Upper lobe of right lung (tissue), 1 donor: Measurements from ENCODE around the gene DENND10. TPM values are rescaled to one million over a fixed set of nuclear protein-coding genes. Genes with fewer than 3 reads are reported as not detected.
"Not testable (repeated sequence)": the region's sequence is repeated elsewhere in the genome, so short reads cannot be mapped to it uniquely, and the experiment has no call there.

ENCODE experiments used
- ATAC-seq: fragments of 200-7000 bp; cut with Tn5 transposase; one replicate; pipeline ENCODE4 v1.9.1; 2020; ENCODE audit warnings: mild to moderate bottlenecking, moderate library complexity
- DNase-seq: peaks from one replicate; pipeline ENCODE4 v3.0.0-alpha.2; 2020
- H3K27ac ChIP-seq: fragments of 200-600 bp; one replicate; pipeline ENCODE4 v1.8.0; 2022
- H3K27me3 ChIP-seq: fragments of 200-600 bp; one replicate; pipeline ENCODE4 v1.8.0; 2022; ENCODE audit warnings: mild to moderate bottlenecking
- H3K36me3 ChIP-seq: fragments of 200-600 bp; one replicate; pipeline ENCODE4 v1.8.0; 2022
- H3K4me1 ChIP-seq: fragments of 200-600 bp; one replicate; pipeline ENCODE4 v1.8.0; 2022
- H3K4me3 ChIP-seq: fragments of 200-600 bp; one replicate; pipeline ENCODE4 v1.8.0; 2022; ENCODE audit warnings: mild to moderate bottlenecking
- H3K9me3 ChIP-seq: fragments of 200-600 bp; one replicate; pipeline ENCODE4 v1.8.0; 2022
- intact Hi-C: fragments of 100-400 bp; cut with DNase I; formaldehyde crosslinking; loops from one replicate; pipeline ENCODE4 v1.11.0; 2022
- total RNA-seq: library from RNA; stranded (reverse); fragmentation: NEBNext Ultra II Directional; extraction: Animal tissue kit (Norgen Biotek cat#: 25700); gene quantifications from one replicate; pipeline ENCODE4 v1.2.1, GENCODE V29; 2021
- TF ChIP-seq, protein P1 (sequence below): fragments of 200-600 bp; IDR thresholded peaks from one replicate; pipeline ENCODE4 v1.8.0; 2022; ENCODE audit warnings: antibody characterized with exemption
- donor health status: DM: no; HTN: yes; CAD: no; lungs with severe emphysema.

Gene DENND10
- total RNA-seq, 1 donor from 2014 or later: 27.7 TPM

DNA sequence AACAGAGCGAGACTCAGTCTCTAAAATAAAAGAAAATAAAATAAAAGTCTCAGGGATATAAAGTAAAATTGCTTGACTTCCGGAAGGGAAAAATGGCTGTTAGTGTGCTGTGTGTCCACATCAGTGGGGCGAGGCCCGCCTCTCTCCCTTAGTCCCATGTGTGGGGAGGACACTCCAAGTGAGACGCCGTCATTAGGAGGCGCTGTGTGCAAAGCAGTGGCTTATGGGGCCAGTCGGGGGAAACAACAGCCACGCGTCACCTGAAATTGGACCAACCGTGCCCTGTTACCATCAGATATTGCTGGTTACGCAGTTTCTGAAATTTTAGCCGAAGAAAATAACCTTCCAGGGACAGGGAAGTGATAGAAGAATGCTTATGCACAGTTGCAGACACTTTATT, 45.8 kb downstream of the DENND10 start:
- Histone ChIP-seq H3K4me3 (no peak overlapping the region), H3K27ac (no peak overlapping the region), H3K9me3 (no peaks in the 10 kb centered on the region), H3K36me3 (peaks cover 45% of the 10 kb centered on the region), H3K4me1 (no peaks in the 10 kb centered on the region), H3K27me3 (no peaks in the 10 kb centered on the region)
- DNase-seq (no peak), ATAC-seq (no peak)
- intact Hi-C loops: no loop called here
- TF ChIP-seq, protein P1, sequence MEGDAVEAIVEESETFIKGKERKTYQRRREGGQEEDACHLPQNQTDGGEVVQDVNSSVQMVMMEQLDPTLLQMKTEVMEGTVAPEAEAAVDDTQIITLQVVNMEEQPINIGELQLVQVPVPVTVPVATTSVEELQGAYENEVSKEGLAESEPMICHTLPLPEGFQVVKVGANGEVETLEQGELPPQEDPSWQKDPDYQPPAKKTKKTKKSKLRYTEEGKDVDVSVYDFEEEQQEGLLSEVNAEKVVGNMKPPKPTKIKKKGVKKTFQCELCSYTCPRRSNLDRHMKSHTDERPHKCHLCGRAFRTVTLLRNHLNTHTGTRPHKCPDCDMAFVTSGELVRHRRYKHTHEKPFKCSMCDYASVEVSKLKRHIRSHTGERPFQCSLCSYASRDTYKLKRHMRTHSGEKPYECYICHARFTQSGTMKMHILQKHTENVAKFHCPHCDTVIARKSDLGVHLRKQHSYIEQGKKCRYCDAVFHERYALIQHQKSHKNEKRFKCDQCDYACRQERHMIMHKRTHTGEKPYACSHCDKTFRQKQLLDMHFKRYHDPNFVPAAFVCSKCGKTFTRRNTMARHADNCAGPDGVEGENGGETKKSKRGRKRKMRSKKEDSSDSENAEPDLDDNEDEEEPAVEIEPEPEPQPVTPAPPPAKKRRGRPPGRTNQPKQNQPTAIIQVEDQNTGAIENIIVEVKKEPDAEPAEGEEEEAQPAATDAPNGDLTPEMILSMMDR: no peak

DNA sequence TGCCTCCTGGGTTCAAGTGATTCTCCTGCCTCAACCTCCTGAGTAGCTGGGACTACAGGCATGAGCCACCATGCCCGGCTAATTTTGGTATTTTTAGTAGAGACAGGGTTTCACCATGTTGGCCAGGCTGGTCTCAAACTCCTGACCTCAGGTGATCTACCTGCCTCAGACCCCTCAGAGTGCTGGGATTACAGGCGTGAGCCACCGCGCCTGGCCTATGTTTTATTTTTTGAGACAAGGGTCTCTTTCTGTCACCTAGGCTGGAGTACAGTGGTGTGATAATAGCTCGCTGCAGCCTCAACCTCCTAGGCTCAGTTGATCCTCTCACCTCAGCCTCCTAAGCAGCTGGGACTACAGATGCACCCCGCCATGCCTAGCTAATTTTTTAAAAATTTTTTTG, 47.7 kb downstream of the DENND10 start:
- H3K36me3 ChIP-seq: peaks cover 55% of the 10 kb centered on the region

DNA sequence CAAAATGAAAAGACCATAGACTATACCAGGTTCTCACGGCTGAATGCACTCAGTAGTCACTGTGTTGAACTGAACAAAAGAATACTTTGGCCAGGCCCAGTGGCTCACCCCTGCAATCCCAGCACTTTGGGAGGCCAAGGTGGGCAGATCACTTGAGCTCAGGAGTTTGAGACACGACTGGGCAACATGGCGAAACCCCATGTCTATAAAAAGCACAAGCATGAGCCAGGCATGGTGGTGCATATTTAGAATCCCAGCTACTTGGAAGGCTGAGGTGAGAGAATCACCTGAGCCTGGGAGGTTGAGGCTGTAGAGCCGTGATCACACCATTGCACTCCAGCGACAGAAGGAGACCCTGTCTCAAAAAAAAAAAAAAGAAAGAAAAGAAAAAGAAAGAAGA, 49.1 kb downstream of the DENND10 start:
- H3K36me3 ChIP-seq: peaks cover 60% of the 10 kb centered on the region
- H3K4me3 ChIP-seq: no peak overlapping the region
- H3K4me1 ChIP-seq: no peaks in the 10 kb centered on the region
- intact Hi-C loops: no loop called here
- TF ChIP-seq, protein P1: no peak
- DNase-seq: no peak
- H3K27me3 ChIP-seq: no peaks in the 10 kb centered on the region
- H3K27ac ChIP-seq: no peak overlapping the region
- no peak for ATAC-seq
- H3K9me3 ChIP-seq: no peaks in the 10 kb centered on the region

More for the DNA sequence above, 47.7 kb downstream of the DENND10 start:
- intact Hi-C loops, H3K9me3 ChIP-seq, H3K27me3 ChIP-seq, ATAC-seq, H3K4me1 ChIP-seq, H3K27ac ChIP-seq, H3K4me3 ChIP-seq: not testable (repeated sequence)
- peak; percentile 6 for DNase-seq

DNA sequence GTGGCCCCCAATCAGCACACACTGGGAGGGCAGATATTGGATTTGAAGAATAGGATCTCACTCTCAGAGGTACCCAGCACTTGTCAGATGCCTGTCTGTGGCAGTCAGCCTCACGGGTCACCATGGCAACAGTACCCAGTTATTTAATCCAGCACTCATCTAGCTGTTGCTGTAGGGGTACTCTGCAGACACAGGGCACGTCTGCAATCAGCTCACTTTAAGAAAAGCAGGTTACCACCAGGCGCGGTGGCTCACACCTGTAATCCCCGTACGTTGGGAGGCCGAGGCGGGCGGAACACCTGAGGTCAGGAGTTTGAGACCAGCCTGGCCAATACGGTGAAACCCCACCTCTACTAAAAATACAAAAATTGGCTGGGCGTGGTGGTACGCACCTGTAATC, 49.7 kb downstream of the DENND10 start:
- no peak for DNase-seq
- Histone ChIP-seq H3K36me3 (peaks cover 66% of the 10 kb centered on the region), H3K27ac (no peak overlapping the region), H3K4me1 (no peaks in the 10 kb centered on the region), H3K27me3 (no peaks in the 10 kb centered on the region), H3K4me3 (no peak overlapping the region), H3K9me3 (no peaks in the 10 kb centered on the region)
- no peak for ATAC-seq
- intact Hi-C loops: no loop called here
- TF ChIP-seq, protein P1: no peak

DNA sequence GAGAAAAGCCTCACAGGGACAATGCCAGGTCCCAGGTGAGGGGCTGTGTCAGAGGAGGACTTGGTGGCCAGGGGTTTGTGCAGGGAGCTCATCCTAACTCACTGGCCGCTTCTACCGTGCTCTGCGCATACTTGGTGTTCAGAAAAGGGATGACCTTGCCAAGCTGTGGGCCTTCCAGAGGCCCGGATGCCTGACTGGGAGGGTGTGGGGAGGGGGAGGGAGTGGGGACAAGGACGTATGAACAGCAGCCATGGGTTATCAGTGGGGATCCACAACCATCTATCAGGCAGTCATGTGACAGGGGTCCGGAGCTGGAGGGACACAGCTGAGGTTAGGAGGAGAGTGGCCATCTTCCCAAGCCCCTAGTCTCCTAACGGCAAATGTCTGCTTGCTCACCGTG, 55.4 kb downstream of the DENND10 start:
- H3K27me3 ChIP-seq: no peaks in the 10 kb centered on the region
- TF ChIP-seq, protein P1: no peak
- H3K9me3 ChIP-seq: no peaks in the 10 kb centered on the region
- H3K4me3 ChIP-seq: no peak overlapping the region
- peaks cover 56% of the 10 kb centered on the region for H3K36me3 ChIP-seq
- no peaks in the 10 kb centered on the region for H3K4me1 ChIP-seq
- ATAC-seq: no peak
- H3K27ac ChIP-seq: no peak overlapping the region
- intact Hi-C loops: no loop called here
- no peak for DNase-seq

DNA sequence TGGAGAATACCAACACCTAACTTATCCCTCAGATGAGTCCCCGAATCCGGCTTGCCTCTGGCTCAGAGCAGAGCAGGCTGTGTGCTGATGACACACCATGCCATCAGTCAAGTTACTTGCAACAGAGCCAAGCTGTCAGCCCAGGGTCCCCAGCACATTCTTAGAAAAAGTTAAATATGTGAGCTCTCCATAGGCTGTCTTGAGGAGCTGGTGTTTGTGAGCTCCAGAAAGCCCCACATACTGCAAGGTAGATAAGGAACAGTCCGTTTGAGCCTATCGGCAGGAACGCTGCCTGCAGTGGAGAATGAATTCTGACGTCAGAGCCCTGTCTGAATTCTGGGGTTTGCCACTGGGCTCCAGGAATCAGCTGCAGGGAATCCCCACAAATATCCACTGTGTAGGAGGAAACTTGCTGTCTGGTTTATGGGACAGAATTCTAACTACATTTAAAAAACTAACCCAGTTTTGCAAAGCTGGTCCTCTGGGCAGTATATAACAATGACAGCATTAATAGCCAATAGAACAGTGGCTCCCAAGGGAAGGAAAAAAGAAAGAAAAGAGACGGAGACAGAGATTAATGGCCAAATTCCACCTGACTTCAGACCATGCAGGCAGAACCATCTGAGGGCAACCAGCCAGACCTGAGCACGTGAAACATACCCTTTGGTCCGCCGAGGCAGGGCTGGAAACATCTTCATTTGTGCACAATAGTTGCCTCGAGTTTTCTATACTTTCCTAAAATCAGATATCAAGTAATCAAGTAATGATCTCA, 58.0 kb downstream of the DENND10 start:
- ATAC-seq: no peak
- H3K36me3 ChIP-seq: peaks cover 32% of the 10 kb centered on the region
- intact Hi-C loops: no loop called here
- H3K4me3 ChIP-seq: no peak overlapping the region
- no peaks in the 10 kb centered on the region for H3K27me3 ChIP-seq
- TF ChIP-seq, protein P1: no peak
- H3K27ac ChIP-seq: no peak overlapping the region
- H3K9me3 ChIP-seq: no peaks in the 10 kb centered on the region
- H3K4me1 ChIP-seq: peaks cover 8% of the 10 kb centered on the region
- no peak for DNase-seq
